PC-3 (cell line): ENCODE results near the gene TBX15. TPM values are rescaled to one million over a fixed set of nuclear protein-coding genes. Genes with fewer than 3 reads are reported as not detected.

ENCODE experiments used
- ATAC-seq: fragments of 200-7000 bp; cut with Tn5 transposase; 2 replicates; pipeline ENCODE4 v1.9.1; 2020; ENCODE audit warnings: mild to moderate bottlenecking, moderate library complexity
- BruUV-seq: library from RNA; stranded (reverse); fragments of 400-500 nt; replicated peaks from 2 replicates; lab custom pipeline; 2021; lab: Mats Ljungman, UMichigan
- CTCF ChIA-PET: fragments of 300-600 bp; sonication (Branson Sonifier 250); formaldehyde crosslinking; loops from one replicate; lab custom pipeline; 2022; ENCODE audit warnings: antibody characterized with exemption; lab: Charles Lee
- POLR2A ChIA-PET: fragments of 300-600 bp; sonication (Branson Sonifier 250); formaldehyde crosslinking; loops from one replicate; lab custom pipeline; 2022; ENCODE audit warnings: antibody characterized with exemption; ENCODE audit not compliant: unreplicated experiment; lab: Charles Lee
- DNase-seq: peaks from one replicate; pipeline ENCODE4 v3.0.0-alpha.2; 2015
- H2AFZ ChIP-seq: fragments of 300-600 bp; sonication (generic); 2 replicates; pipeline ENCODE4 v1.6.0; 2016; ENCODE audit warnings: antibody characterized with exemption, low read length
- H3F3A ChIP-seq: fragments of 300-600 bp; sonication (generic); one replicate; pipeline ENCODE4 v1.6.0; 2017; ENCODE audit warnings: antibody characterized with exemption, low read length, control low read depth, mild to moderate bottlenecking; ENCODE audit not compliant: unreplicated experiment
- H3K27ac ChIP-seq: fragments of 300-600 bp; sonication (generic); 2 replicates; pipeline ENCODE4 v1.5.1; 2016; ENCODE audit warnings: mild to moderate bottlenecking, low read length
- H3K27me3 ChIP-seq: fragments of 300-600 bp; sonication (generic); 2 replicates; pipeline ENCODE4 v1.6.1; 2016; ENCODE audit warnings: low read length, mixed read lengths
- H3K36me3 ChIP-seq: fragments of 300-600 bp; sonication (generic); 2 replicates; pipeline ENCODE4 v1.6.1; 2016; ENCODE audit warnings: low read depth, mixed run types, low read length, mixed read lengths
- H3K4me1 ChIP-seq: fragments of 300-600 bp; sonication (generic); 2 replicates; pipeline ENCODE4 v1.5.1; 2016; ENCODE audit warnings: low read length; ENCODE audit not compliant: insufficient read depth
- H3K4me2 ChIP-seq: fragments of 300-600 bp; sonication (generic); 2 replicates; pipeline ENCODE4 v1.6.0; 2016; ENCODE audit warnings: low read length
- H3K4me3 ChIP-seq: fragments of 300-600 bp; sonication (generic); 2 replicates; pipeline ENCODE4 v1.5.1; 2016; ENCODE audit warnings: mild to moderate bottlenecking, low read length, mixed read lengths
- H3K79me2 ChIP-seq: fragments of 300-600 bp; sonication (generic); 2 replicates; pipeline ENCODE4 v1.6.1; 2017; ENCODE audit warnings: low read length, mixed read lengths
- H3K9ac ChIP-seq: fragments of 300-600 bp; sonication (generic); 2 replicates; pipeline ENCODE4 v1.6.0; 2016; ENCODE audit warnings: mild to moderate bottlenecking, low read length
- H3K9me2 ChIP-seq: fragments of 300-600 bp; sonication (generic); replicated peaks from 2 replicates; pipeline ENCODE4 v1.6.1; 2016; ENCODE audit warnings: mixed run types, low read length, mixed read lengths
- H3K9me3 ChIP-seq: fragments of 300-600 bp; sonication (generic); 2 replicates; pipeline ENCODE4 v1.6.1; 2016; ENCODE audit warnings: low read length, mixed read lengths
- H4K20me1 ChIP-seq: fragments of 300-600 bp; sonication (generic); 2 replicates; pipeline ENCODE4 v1.6.1; 2016; ENCODE audit warnings: low read length, mixed read lengths
- CTCF ChIP-seq: fragments of 300-600 bp; sonication (generic); conservative IDR thresholded peaks from 2 replicates; pipeline ENCODE4 v1.5.1; 2017; ENCODE audit warnings: antibody characterized with exemption, low read depth, mild to moderate bottlenecking, low read length
- EZH2 ChIP-seq: fragments of 300-600 bp; sonication (generic); IDR thresholded peaks from one replicate; pipeline ENCODE4 v1.6.1; 2017; ENCODE audit warnings: antibody characterized with exemption, mild to moderate bottlenecking, low read length; ENCODE audit not compliant: unreplicated experiment
- EZH2phosphoT487 ChIP-seq: fragments of 300-600 bp; sonication (generic); IDR thresholded peaks from 2 replicates; pipeline ENCODE4 v1.6.1; 2018; ENCODE audit warnings: mild to moderate bottlenecking, antibody characterized with exemption, low read length, borderline replicate concordance
- intact Hi-C: fragments of 100-400 bp; cut with micrococcal nuclease; formaldehyde crosslinking; loops from 2 replicates; pipeline ENCODE4 v1.9.0; 2023
- total RNA-seq: library from RNA; depleted of rRNA; stranded (reverse); fragments of >200 nt; gene quantifications from 2 replicates; pipeline ENCODE4 v1.2.3, GENCODE V29; 2014

Gene TBX15
- total RNA-seq, 1 experiment from 2014 or later, result 0.58 TPM

DNA sequence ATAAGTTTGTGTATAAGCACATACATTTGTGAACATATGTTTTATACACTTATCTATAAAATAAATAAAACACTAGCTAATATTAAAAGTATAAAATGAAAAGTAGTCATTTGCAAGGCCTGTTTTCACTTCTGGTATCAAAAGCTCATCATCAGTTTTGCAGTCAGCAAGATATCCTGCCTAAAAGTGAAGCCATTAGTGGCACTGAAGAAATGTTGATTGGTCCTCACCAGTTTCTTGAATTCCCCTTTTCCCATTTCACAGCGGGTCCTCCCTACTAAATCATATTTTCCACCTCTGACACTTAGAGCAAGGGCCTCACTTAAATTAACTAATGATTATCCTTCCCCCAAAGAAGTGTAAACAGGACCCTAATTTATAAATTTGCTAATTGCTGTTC lies 6.7 kb downstream of the TBX15 start:
- no TSS peak for BruUV-seq
- H3F3A ChIP-seq, result no peaks in the 10 kb centered on the region
- no peak overlapping the region for H3K27ac ChIP-seq
- DNase-seq (no peak), ATAC-seq (no peak)
- CTCF ChIA-PET, result no interaction called here
- no peak overlapping the region for H3K9ac ChIP-seq
- no peaks in the 10 kb centered on the region for H4K20me1 ChIP-seq
- intact Hi-C loops, result no loop called here
- no peaks in the 10 kb centered on the region for H3K4me1 ChIP-seq
- H3K4me3 ChIP-seq, result no peak overlapping the region
- TF ChIP-seq CTCF (no peak), EZH2phosphoT487 (no peak), EZH2 (no peak)
- H2AFZ ChIP-seq, result no peak overlapping the region
- H3K9me2 ChIP-seq, result no peaks in the 10 kb centered on the region
- no peaks in the 10 kb centered on the region for H3K79me2 ChIP-seq
- no peaks in the 10 kb centered on the region for H3K9me3 ChIP-seq
- no peaks in the 10 kb centered on the region for H3K36me3 ChIP-seq
- H3K4me2 ChIP-seq, result no peak overlapping the region
- POLR2A ChIA-PET, result no interaction called here
- H3K27me3 ChIP-seq, result peaks cover 5% of the 10 kb centered on the region; the same call in 1 of the 2 replicates

GRCh38 chr1:118979754-118980575 lies 8.2 kb downstream of the TBX15 start:
- H2AFZ ChIP-seq, result no peak overlapping the region
- no TSS peak for BruUV-seq
- no peaks in the 10 kb centered on the region for H3K9me2 ChIP-seq
- intact Hi-C loops, result no loop called here
- H4K20me1 ChIP-seq, result no peaks in the 10 kb centered on the region
- no peaks in the 10 kb centered on the region for H3K4me1 ChIP-seq
- no peak for TF ChIP-seq CTCF
- TF ChIP-seq EZH2phosphoT487, result no peak
- TF ChIP-seq EZH2, result no peak
- H3K79me2 ChIP-seq, result no peaks in the 10 kb centered on the region
- no peaks in the 10 kb centered on the region for H3K36me3 ChIP-seq
- no peaks in the 10 kb centered on the region for H3K9me3 ChIP-seq
- POLR2A ChIA-PET, result no interaction called here
- peaks cover 14% of the 10 kb centered on the region for H3K27me3 ChIP-seq
- H3K27ac ChIP-seq, result no peak overlapping the region
- no peak for ATAC-seq
- no peaks in the 10 kb centered on the region for H3F3A ChIP-seq
- no peak for DNase-seq
- CTCF ChIA-PET, result no interaction called here
- no peak overlapping the region for H3K9ac ChIP-seq
- no peak overlapping the region for H3K4me3 ChIP-seq
- no peak overlapping the region for H3K4me2 ChIP-seq
